NCI-H69 (cell line): Measurements from ENCODE around the gene PGAM2.

Source experiments
- DNase-seq: peaks from one replicate; lab custom pipeline; 2025; lab: John Stamatoyannopoulos, UW

Gene PGAM2

DNA sequence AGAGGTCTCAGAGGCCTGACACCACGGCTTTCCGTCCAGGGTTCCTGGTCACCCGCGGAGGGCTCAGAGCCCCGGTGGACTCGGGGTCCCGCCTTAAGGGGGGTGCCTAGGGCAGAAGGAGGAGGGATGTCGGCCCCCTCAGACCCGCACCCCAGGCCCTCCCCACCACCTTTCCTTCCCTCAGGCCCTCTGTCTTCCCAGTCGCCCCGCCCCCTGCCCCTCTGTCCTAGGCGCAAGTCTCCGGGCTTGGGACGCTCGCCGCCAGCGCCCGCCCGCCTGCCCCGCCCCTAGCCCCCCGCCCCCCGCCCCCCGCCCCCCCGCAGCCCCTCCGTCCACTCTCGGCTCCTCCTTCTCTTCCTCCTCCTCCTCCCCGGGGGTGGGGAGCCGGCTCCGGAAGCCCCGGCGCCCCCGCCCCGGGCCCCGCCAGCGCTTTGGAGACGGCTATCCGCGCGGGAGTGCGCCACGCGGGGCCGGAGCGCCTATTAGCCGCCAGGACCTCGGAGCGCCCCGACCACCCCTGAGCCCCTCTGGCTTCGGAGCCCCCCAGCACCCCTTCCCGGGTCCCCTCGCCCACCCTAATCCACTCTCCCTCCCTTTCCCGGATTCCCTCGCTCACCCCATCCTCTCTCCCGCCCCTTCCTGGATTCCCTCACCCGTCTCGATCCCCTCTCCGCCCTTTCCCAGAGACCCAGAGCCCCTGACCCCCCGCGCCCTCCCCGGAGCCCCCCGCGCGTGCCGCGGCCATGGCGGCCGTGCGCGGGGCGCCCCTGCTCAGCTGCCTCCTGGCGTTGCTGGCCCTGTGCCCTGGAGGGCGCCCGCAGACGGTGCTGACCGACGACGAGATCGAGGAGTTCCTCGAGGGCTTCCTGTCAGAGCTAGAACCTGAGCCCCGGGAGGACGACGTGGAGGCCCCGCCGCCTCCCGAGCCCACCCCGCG lies 38.8 kb upstream of the PGAM2 start, which contains the start of gene AEBP1:
AEBP1 (plus strand) TSS at position 423 of the 937 bp plus-strand sequence; CDS start at position 744, 321 bp downstream.
- peak; percentile 86 for DNase-seq

GRCh38 chr7:44103566-44103922 lies 38.2 kb upstream of the PGAM2 start:
- DNase-seq, result no peak

DNA sequence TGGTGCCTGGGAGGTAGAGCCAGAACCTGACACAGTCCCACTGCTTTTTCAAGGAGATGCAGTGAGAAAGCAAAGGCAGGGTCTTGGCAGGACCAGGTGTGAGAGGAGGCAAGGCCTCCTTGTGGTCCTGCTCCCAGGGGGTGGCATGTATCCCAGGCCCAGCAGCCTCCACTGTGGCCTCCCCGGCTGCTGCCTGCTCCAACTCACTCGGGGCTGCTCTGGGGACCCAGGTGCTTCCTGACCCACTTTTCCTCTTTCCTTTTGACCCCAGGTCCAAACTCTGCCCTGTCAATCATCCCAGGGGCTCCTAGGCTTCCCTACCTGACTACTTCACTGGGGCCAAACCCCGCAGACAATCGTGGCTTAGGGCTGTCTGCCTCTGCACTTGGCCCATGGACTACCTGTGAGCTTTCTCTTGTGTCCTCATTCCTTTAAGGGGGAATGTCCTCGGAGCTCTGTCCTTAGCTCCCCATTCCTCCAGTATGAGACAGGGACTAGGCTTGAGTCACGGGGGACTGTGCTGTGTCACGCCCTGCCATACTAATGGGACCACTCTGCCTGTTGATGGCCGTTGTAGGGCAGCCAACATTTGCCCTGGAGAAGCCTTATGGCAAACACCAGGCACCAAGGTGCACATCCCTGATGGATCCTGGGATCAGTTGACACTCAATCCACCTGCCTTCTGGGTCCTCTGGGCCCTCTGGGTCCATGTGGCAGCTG lies 37.6 kb upstream of the PGAM2 start:
- DNase-seq, result no peak

DNA sequence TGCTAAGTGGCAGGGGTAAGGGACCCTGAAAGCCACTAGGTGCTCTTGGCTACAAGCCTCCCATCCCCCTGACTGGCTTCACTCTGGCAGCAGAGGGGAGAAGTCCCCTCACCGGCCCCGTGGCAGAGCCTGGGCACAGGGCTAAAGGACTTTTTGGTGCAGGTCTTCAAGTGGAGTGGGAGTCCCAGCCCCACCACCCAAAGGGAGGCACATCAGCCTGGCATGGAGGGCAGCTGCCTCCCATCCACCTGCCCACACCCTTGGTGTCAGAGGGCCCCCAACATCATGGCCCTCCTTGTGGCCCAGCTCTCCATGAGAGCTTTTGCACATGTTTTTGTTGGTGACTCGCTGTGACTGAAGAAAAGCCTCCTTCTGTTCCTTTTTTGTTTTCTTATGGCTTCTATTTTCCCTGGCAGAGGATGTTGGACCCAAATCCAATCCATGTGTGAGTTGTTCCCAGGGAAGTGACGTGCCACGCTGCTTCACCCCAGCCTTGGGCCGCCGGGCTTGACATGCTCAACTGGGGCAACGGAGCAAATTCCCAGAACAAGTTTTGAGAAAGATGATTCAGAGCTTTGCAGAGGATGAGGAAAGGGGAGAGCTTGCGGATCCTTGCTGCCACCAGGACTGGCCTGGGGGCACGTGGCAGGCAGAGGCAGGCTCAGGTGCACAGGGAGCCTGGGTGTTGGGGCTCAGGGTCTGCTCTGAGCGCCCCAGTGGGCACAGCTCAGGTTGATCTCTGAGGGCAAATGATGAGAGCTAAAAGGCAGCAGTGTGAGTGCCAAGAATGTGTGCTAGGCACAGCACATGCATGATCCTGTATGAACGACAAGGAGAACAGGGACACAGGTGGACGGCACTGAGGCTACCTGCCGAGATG lies 36.8 kb upstream of the PGAM2 start:
- DNase-seq, result no peak

DNA sequence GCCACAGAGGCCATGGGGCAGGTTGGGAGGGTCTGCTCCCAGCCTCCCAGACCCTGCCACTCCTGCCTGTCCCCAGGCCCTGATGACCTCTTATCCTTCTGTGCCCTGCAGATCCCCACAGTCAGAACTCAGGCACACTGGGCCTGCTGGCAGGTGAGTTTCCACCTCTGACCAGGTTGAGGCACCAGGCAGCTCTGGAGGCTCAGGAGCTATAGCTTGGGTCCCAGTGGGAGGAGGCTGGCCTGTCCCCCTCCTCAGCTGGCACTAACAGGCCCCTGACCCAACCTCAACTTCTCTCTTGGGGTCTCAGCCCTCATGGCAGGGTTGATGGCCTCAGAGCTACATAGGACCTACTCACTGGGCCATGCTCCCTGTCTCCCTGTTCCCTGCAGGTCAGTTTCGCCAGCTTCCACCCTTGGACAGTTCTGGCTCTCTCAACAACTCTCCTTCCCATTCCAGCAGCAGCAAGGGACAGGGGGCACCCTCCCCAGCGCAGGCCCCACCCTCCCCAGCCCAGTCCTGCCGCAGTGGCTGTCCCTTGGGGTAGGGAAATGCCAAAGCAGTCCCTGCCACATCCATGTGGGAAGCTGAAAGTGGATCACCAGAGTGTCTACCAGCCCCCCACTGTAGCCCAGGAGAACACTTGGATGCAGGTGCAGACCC lies 36.1 kb upstream of the PGAM2 start:
- DNase-seq, result no peak

DNA sequence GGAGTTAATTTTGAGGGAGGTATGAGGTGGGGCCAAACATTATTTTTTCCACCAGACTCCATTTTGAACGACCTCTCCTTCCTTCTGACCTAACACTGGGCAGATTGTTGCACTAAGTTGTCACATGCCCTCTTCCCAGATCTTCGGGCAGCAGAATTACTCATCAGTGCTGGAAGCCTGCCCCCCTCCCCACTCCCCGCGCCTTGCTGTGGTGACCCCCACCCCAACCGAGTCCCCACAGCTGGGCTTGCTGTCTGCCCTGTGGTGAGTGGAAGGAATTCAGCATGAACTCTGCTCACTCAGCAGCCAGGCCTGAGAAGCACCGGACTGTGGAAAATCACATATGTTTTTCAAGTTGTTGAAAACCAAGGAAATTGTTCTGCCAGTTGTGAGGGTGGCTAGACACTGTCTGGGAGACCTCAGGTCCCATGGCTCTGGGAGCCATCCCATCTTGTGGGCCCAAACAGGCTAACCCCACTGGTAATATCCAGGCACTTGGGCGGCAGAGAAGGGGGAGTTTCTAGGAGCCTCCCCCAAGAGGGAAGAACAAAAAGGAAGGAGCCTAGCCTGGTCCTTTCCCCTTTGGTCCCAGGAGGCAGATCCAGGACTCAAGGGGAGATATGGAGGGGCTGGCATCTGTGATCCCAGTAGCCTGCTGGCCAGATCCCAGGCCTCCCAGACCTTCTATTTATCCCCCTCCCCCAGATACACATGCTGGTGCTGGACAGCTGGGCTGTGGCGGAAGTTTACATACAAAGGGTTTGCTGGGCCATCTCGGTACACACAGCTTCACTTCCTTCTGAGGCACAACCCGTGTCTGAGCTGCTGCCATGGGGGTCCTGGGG lies 35.3 kb upstream of the PGAM2 start:
- no peak for DNase-seq

- DNase-seq, result no peak
These were observed 34.3 kb upstream of the PGAM2 start for GRCh38 chr7:44099669-44100068.

DNA sequence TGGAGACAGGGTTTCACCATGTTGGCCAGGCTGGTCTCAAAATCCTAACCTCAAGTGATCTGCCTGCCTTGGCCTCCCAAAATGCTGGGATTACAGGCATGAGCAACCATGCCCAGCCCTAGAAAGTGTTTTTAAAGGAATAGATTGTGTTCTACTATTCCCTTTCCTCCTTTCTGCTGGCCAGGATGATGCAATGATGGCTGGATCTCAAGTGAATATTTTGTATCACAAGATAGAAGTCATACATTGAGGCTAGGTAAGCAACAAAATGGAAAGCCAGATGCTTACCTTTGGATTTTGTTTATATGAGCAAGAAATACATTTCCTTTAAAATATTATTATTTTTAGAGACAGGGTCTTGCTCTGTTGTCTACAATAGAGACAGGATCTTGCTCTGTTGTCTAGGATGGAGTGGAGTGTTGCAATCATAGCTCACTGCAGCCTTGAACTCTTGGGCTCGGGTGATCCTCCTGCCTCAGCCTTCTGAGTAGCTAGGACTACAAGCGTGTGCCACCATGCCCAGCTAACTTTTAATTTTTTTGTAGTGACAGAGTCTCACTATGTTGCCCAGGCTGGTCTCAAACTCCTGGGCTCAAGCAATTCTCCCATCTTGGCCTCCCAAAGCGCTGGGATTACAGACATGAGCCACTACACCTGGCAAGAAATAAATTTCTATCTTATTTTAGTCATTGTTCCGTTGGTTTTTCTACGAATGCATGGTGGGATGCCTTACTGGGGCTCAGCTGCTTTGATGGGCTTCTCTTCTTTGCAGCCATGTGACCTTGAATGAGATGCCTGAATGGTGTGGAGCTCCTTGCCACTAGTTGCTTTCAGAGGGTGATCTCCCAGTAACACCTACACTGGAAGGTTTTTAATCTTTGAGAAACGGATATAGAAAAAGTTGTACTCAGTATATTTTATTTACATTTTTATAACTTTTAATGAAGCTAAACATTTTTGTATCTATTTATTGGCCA lies 33.0 kb upstream of the PGAM2 start:
- no peak for DNase-seq

- no peak for DNase-seq
These were observed 31.9 kb upstream of the PGAM2 start for GRCh38 chr7:44097064-44097932.

DNA sequence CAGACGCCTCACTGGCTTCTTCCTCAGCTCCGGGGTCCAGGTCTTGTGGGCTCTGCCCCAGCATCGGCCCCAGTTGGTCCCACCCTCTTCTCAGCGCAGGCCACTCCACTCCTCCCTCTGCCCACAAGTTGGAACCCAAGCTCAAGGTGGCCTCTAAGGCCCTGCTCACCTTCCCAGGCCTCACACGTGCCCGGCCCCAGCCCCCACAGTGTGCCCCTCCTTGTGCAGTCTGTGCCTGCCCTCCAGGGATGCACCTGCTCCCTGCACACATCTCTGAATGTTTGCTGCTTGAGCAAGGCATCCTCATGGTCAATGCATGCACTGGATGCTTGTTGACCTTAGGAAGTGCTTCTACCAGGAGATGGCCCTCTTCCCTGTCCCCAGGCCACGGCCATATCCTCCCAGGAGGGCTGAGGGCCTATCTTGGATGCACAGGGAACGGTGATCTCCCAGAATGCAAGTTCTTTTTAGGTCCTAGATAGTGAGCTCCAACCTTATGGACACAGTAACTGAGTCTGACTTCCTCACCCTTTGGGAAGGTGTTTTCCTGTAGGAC lies 31.0 kb upstream of the PGAM2 start:
- DNase-seq, result no peak

DNA sequence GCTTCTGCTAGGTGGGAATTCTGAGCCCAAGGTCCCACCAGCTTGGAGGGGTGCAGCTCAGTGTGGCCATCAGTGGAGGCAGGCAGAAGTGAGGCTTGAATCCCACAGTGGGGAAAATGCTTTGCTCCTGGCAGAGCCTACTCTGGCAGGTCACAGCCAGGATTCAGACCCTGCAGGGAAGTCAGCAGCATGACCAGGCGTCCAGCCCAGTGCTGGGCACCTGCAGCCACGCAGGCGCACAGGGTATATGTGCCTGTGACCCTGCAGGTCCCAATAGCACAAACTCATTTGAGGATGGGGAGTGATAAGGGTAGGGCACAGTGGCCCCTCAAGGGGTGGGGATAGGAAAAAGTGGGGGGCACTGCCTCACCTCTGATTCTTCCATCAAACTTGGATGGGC lies 30.4 kb upstream of the PGAM2 start:
- no peak for DNase-seq

DNA sequence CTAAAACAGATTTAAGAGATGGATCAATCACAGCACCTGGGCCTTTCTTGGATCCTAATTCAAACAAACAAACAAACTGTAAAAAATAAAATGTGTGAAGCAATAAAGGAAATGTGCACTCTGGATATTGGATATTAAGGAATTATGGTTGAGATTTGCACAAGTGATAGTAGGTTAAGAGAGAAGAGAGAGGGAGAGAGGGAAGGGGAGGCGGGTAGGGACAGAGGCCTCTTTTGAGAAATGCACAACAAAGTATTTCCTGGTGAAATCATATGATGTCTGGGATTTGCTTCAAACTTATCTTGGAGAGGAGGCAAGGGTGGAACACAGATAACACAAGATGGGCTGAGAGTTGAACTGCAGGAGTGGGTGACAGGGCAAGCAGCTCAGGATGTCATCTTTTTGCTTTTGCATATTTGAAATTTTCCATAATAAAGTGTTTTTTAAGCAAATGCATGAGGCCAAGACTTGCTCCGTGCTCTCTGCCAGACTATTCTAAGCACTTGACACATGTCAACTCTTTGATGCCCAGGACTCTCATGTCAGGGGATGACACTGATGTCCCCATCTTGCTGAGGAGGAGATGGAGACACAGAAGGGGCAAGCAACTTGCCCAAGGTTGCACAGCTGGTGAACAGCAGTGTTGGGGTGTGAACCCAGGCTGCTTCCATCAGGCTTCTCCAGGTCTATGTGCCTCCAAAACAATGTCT lies 29.7 kb upstream of the PGAM2 start:
- no peak for DNase-seq

DNA sequence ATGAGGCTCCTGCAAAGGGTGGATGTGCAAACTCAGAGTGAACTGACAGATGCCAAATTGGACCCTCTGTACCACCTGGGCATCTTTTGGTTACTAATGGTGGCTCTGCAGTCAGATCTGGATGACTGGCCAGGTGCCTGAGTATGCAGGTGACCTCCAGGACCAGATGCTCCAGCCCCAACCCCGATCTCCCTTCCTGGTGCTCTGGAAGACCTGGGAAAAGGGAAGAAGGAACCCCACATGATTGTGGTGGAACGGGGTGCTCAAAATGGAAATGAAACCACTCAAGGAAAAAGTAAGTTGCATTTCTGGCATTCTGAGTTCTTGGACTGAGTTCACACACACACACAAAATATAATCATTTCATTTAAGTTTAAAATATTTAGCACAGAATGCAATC lies 29.0 kb upstream of the PGAM2 start:
- DNase-seq, result no peak

GRCh38 chr7:44093102-44093641 lies 27.8 kb upstream of the PGAM2 start:
- no peak for DNase-seq

- no peak for DNase-seq
These were observed 22.8 kb upstream of the PGAM2 start for GRCh38 chr7:44087911-44088838.

GRCh38 chr7:44086627-44087026 lies 21.3 kb upstream of the PGAM2 start:
- no peak for DNase-seq
